Right forelimb (tissue), 1 donor: Measurements from ENCODE around the gene LONRF2.

Experiments used
- DNase-seq: peaks from one replicate; pipeline ENCODE4 v3.0.0-alpha.2; 2018

LONRF2 gene

GRCh38 chr2:100299548-100299947, 22.8 kb downstream of the LONRF2 start:
- DNase-seq = no peak

- no peak for DNase-seq
These were observed 24.8 kb downstream of the LONRF2 start for GRCh38 chr2:100297511-100297910.

- DNase-seq = no peak
These were observed 28.2 kb downstream of the LONRF2 start for GRCh38 chr2:100294162-100294497.

- DNase-seq = no peak
These were observed 28.8 kb downstream of the LONRF2 start for GRCh38 chr2:100293341-100294161.

GRCh38 chr2:100292022-100292580, 30.2 kb downstream of the LONRF2 start:
- DNase-seq = no peak

GRCh38 chr2:100291152-100291970, 30.9 kb downstream of the LONRF2 start:
- no peak for DNase-seq

- DNase-seq = no peak
These were observed 31.6 kb downstream of the LONRF2 start for GRCh38 chr2:100290718-100291151.

GRCh38 chr2:100289020-100289419, 33.3 kb downstream of the LONRF2 start:
- no peak for DNase-seq

- DNase-seq = no peak
These were observed 36.0 kb downstream of the LONRF2 start for GRCh38 chr2:100286318-100286717.

- no peak for DNase-seq
These were observed 36.6 kb downstream of the LONRF2 start for GRCh38 chr2:100285691-100286090.

GRCh38 chr2:100285011-100285410, 37.3 kb downstream of the LONRF2 start:
- no peak for DNase-seq

GRCh38 chr2:100283724-100284501, 38.4 kb downstream of the LONRF2 start:
- no peak for DNase-seq

- no peak for DNase-seq
These were observed 40.5 kb downstream of the LONRF2 start for GRCh38 chr2:100281521-100282438.

GRCh38 chr2:100279586-100280534, 42.4 kb downstream of the LONRF2 start:
- no peak for DNase-seq

GRCh38 chr2:100278986-100279385, 43.3 kb downstream of the LONRF2 start:
- DNase-seq = no peak

- no peak for DNase-seq
These were observed 43.8 kb downstream of the LONRF2 start for GRCh38 chr2:100278501-100278900.

GRCh38 chr2:100277540-100278207, 44.6 kb downstream of the LONRF2 start:
- DNase-seq = no peak

GRCh38 chr2:100276716-100277115, 45.6 kb downstream of the LONRF2 start:
- no peak for DNase-seq

GRCh38 chr2:100275200-100275589, 47.1 kb downstream of the LONRF2 start:
- no peak for DNase-seq

- DNase-seq = no peak
These were observed 47.6 kb downstream of the LONRF2 start for GRCh38 chr2:100274566-100275199.
